Measurements from ENCODE around the gene SNX1.

Gene SNX1

GRCh38 chr15:64146885-64147681 lies 51.3 kb downstream of the SNX1 start:
- no peak for FAIRE-seq

GRCh38 chr15:64148168-64148567 lies 52.4 kb downstream of the SNX1 start:
- no peak for FAIRE-seq

GRCh38 chr15:64148581-64148980 lies 52.8 kb downstream of the SNX1 start:
- FAIRE-seq = no peak

- no peak for FAIRE-seq
Observed at GRCh38 chr15:64149424-64149823, 53.6 kb downstream of the SNX1 start.

GRCh38 chr15:64149893-64150578 lies 54.3 kb downstream of the SNX1 start:
- no peak for FAIRE-seq

GRCh38 chr15:64151727-64152506 lies 56.1 kb downstream of the SNX1 start, which contains the start of gene SNX22:
TSS of gene SNX22 (plus strand) at chr15:64151731. CDS start at chr15:64151776, 45 bp downstream.
- FAIRE-seq = no peak

- FAIRE-seq = no peak
Observed at GRCh38 chr15:64152507-64153387, 57.0 kb downstream of the SNX1 start.

- no peak for FAIRE-seq
Observed at GRCh38 chr15:64153480-64154367, 57.9 kb downstream of the SNX1 start.

- no peak for FAIRE-seq
Observed at GRCh38 chr15:64155802-64156651, 60.2 kb downstream of the SNX1 start.

- FAIRE-seq = no peak
Observed at GRCh38 chr15:64156652-64157331, 61.0 kb downstream of the SNX1 start.

- no peak for FAIRE-seq
Observed at GRCh38 chr15:64157599-64158125, 61.9 kb downstream of the SNX1 start.

- no peak for FAIRE-seq
Observed at GRCh38 chr15:64158363-64159134, 62.8 kb downstream of the SNX1 start.

GRCh38 chr15:64161688-64162477 lies 66.1 kb downstream of the SNX1 start:
- no peak for FAIRE-seq

- FAIRE-seq = no peak
Observed at GRCh38 chr15:64162478-64162868, 66.7 kb downstream of the SNX1 start.

- no peak for FAIRE-seq
Observed at GRCh38 chr15:64162869-64163658, 67.3 kb downstream of the SNX1 start, which contains the start of gene PPIB. TSS of gene PPIB (minus strand) at chr15:64163022. CDS start at chr15:64162986, 36 bp downstream.

- FAIRE-seq = no peak
Observed at GRCh38 chr15:64163659-64164362, 68.0 kb downstream of the SNX1 start.

Measured in colon (tissue), 2 donors.